Measurements from ENCODE around the gene GOT1.

DNA sequence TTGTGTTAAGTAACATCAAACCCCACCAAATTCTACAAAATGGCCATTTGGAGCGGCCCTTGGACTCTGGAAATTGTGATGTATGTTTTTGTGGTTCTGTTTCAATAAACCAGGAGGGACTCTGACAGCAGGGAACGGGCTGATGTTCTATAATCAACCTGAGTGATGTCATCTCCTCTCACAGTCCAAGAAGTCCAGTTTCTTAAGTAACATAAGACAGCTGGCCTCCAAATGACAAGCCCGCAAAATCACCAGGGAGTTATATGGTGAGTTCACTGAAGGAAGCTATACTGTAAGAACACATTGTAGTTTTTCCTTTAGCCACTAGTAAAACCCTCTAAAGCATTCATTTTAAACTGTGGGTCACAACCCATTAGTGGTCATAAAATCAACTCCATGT is 34.0 kb downstream of the GOT1 start:
- TF ChIP-seq CTCF (IDR thresholded peaks at IDR 0.05; ENCODE audit: extremely low read depth in 1 of 2, insufficient read depth in 1 of 2, low read depth in 1 of 2, low read length in 2 of 2) (no peak), POLR2AphosphoS5 (IDR thresholded peaks at IDR 0.05; ENCODE audit: insufficient read depth, low read depth, low read length) (no peak), POLR2A (IDR thresholded peaks at IDR 0.05; ENCODE audit: low read depth, low read length) (no peak), EZH2 (IDR thresholded peaks at IDR 0.05; ENCODE audit: borderline replicate concordance, low read depth, low read length, severe bottlenecking) (no peak), MYC (IDR thresholded peaks at IDR 0.05; ENCODE audit: low read depth, low read length) (no peak)

Measured in endothelial cell of umbilical vein (primary cell).